IMR-90 (cell line): ENCODE measurements around the gene METRNL. TPM values are rescaled to one million over a fixed set of nuclear protein-coding genes. Genes with fewer than 3 reads are reported as not detected.
"Not testable (repeated sequence)": the region's sequence is repeated elsewhere in the genome, so short reads cannot be mapped to it uniquely, and the experiment has no call there.

Experiments used
- ATAC-seq: fragments of 200-7000 bp; cut with Tn5 transposase; 2 replicates; pipeline ENCODE4 v1.9.1; 2020; ENCODE audit warnings: low read depth, mild to moderate bottlenecking, moderate library complexity
- BruUV-seq: library from RNA; stranded (reverse); fragments of 400-500 nt; replicated peaks from 2 replicates; lab custom pipeline; 2021; lab: Mats Ljungman, UMichigan
- CTCF ChIA-PET: fragments of 300-600 bp; formaldehyde crosslinking; extraction: SDS; loops from one replicate; lab custom pipeline; 2021; ENCODE audit warnings: antibody characterized with exemption; lab: Yijun Ruan, JAX
- POLR2A ChIA-PET: fragments of 300-600 bp; sonication (Branson Sonifier 250); formaldehyde crosslinking; loops from one replicate; lab custom pipeline; 2022; ENCODE audit warnings: antibody characterized with exemption; ENCODE audit not compliant: unreplicated experiment; lab: Charles Lee
- DNase-seq: peaks from one replicate; pipeline ENCODE4 v3.0.0; 2013
- H2AFZ ChIP-seq: replicated peaks from 2 replicates; pipeline ENCODE3; 2013; ENCODE audit warnings: low read length, mild to moderate bottlenecking; ENCODE audit not compliant: poor library complexity
- H2AK5ac ChIP-seq: 2 replicates; pipeline ENCODE4 v1.6.1; 2013; ENCODE audit warnings: low read depth, low read length, inconsistent platforms
- H2AK9ac ChIP-seq: replicated peaks from 2 replicates; pipeline ENCODE3; 2013; ENCODE audit warnings: mild to moderate bottlenecking, low read depth, low read length, moderate library complexity; ENCODE audit not compliant: poor library complexity
- H2BK120ac ChIP-seq: 2 replicates; pipeline ENCODE4 v1.6.1; 2013; ENCODE audit warnings: low read depth, low read length, inconsistent platforms
- H2BK15ac ChIP-seq: 3 replicates; pipeline ENCODE4 v1.6.1; 2013; ENCODE audit warnings: low read depth, low read length, inconsistent platforms
- H2BK20ac ChIP-seq: 2 replicates; pipeline ENCODE4 v1.6.1; 2013; ENCODE audit warnings: low read depth, mild to moderate bottlenecking, inconsistent platforms, low read length, moderate library complexity
- H2BK5ac ChIP-seq: 2 replicates; pipeline ENCODE4 v1.6.1; 2013; ENCODE audit warnings: mild to moderate bottlenecking, low read depth, low read length, inconsistent platforms; ENCODE audit not compliant: poor library complexity, severe bottlenecking
- H3K14ac ChIP-seq: replicated peaks from 2 replicates; pipeline ENCODE4 v1.6.1; 2013; ENCODE audit warnings: low read depth, low read length, inconsistent platforms
- H3K18ac ChIP-seq: 2 replicates; pipeline ENCODE4 v1.6.1; 2013; ENCODE audit warnings: low read depth, low read length, control low read depth
- H3K23ac ChIP-seq: 2 replicates; pipeline ENCODE4 v1.6.1; 2013; ENCODE audit warnings: low read depth, low read length, inconsistent platforms
- H3K27ac ChIP-seq: 2 replicates; pipeline ENCODE4 v1.5.1; 2013; ENCODE audit warnings: mild to moderate bottlenecking, control low read depth, low read length; ENCODE audit not compliant: insufficient read depth
- H3K27me3 ChIP-seq: 2 replicates; pipeline ENCODE4 v1.6.1; 2013; ENCODE audit warnings: low read length; ENCODE audit not compliant: control insufficient read depth, insufficient read depth
- H3K36me3 ChIP-seq: 2 replicates; pipeline ENCODE4 v1.6.1; 2013; ENCODE audit warnings: low read length, mixed read lengths; ENCODE audit not compliant: control insufficient read depth, insufficient read depth
- H3K4ac ChIP-seq: 2 replicates; pipeline ENCODE4 v1.6.1; 2013; ENCODE audit warnings: low read depth, low read length, inconsistent platforms
- H3K4me1 ChIP-seq: 2 replicates; pipeline ENCODE4 v1.6.1; 2013; ENCODE audit warnings: low read length, mixed read lengths; ENCODE audit not compliant: control insufficient read depth, insufficient read depth
- H3K4me2 ChIP-seq: 2 replicates; pipeline ENCODE4 v1.6.1; 2013; ENCODE audit warnings: low read depth, mild to moderate bottlenecking, control low read depth, low read length, moderate library complexity
- H3K4me3 ChIP-seq: 2 replicates; pipeline ENCODE4 v1.5.1; 2013; ENCODE audit warnings: low read depth, mild to moderate bottlenecking, control low read depth, low read length, moderate library complexity; ENCODE audit not compliant: insufficient read depth
- H3K56ac ChIP-seq: 2 replicates; pipeline ENCODE4 v1.6.1; 2013; ENCODE audit warnings: low read length, inconsistent platforms; ENCODE audit not compliant: insufficient read depth; ENCODE audit errors: extremely low read depth
- H3K79me1 ChIP-seq, 2 experiments: 2 replicates each; pipeline ENCODE4 v1.6.1; 2013; ENCODE audit warnings: low read length in 2 of 2, inconsistent platforms in 1 of 2, low read depth in 1 of 2
- H3K9ac ChIP-seq: 2 replicates; pipeline ENCODE4 v1.6.1; 2013; ENCODE audit warnings: low read depth, low read length, control low read depth
- H3K9me1 ChIP-seq: 2 replicates; pipeline ENCODE4 v1.6.1; 2013; ENCODE audit warnings: low read length, inconsistent platforms; ENCODE audit not compliant: insufficient read depth
- H3K9me3 ChIP-seq: 2 replicates; pipeline ENCODE4 v1.6.1; 2013; ENCODE audit warnings: low read length; ENCODE audit not compliant: control insufficient read depth, insufficient read depth
- H4K20me1 ChIP-seq: 2 replicates; pipeline ENCODE4 v1.6.1; 2013; ENCODE audit warnings: low read length, inconsistent platforms; ENCODE audit not compliant: insufficient read depth
- H4K5ac ChIP-seq: 2 replicates; pipeline ENCODE4 v1.6.1; 2013; ENCODE audit warnings: mild to moderate bottlenecking, low read depth, low read length, control low read depth
- H4K8ac ChIP-seq, 2 experiments: 2 replicates each; pipeline ENCODE4 v1.6.1; 2013; ENCODE audit warnings: low read depth in 2 of 2, low read length in 2 of 2, control low read depth in 1 of 2, inconsistent platforms in 1 of 2
- H4K91ac ChIP-seq: 2 replicates; pipeline ENCODE4 v1.6.1; 2013; ENCODE audit warnings: low read depth, low read length, inconsistent platforms; ENCODE audit not compliant: insufficient read depth
- WGBS, 2 experiments: methylation state at CpG; one replicate each; pipeline versions ENCODE4 v1.1.5 to v1.1.7; 2013; ENCODE audit warnings: missing lambda C conversion rate in 2 of 2; ENCODE audit not compliant: insufficient read length in 1 of 2; ENCODE audit errors: extremely low coverage in 2 of 2; 5-methylcytosine and 5-hydroxymethylcytosine counted together
- dilution Hi-C: fragments of 300-500 bp; cut with HindIII; formaldehyde crosslinking; loops from one replicate; pipeline ENCODE4 v1.14.3; 2018; ENCODE audit warnings: low sequenced_read_pairs; ENCODE audit not compliant: unreplicated experiment
- in situ Hi-C: fragments of 300-500 bp; cut with MboI; formaldehyde crosslinking; loops from 3 replicates; pipeline ENCODE4 v1.14.3; 2019; ENCODE audit warnings: low sequenced_read_pairs, inconsistent platforms, mixed read lengths
- intact Hi-C: fragments of 100-400 bp; cut with micrococcal nuclease; formaldehyde crosslinking; loops from 2 replicates; pipeline ENCODE4 v1.10.0; 2022
- polyA plus RNA-seq, 3 experiments: library from polyadenylated mRNA; depleted of rRNA; stranded (reverse); fragments of >200 nt; gene quantifications; 2 replicates each; pipeline ENCODE4 v1.2.3, GENCODE V29; 2012; ENCODE audit warnings: low replicate concordance in 1 of 3
- total RNA-seq: library from RNA; depleted of rRNA; stranded (reverse); fragments of >200 nt; gene quantifications from 2 replicates; pipeline ENCODE4 v1.2.3, GENCODE V29; 2012

METRNL gene
- total and polyA plus RNA-seq, 2 of the 4 experiments (the other 2 are of a cell fraction) = 17.9 to 48.2 TPM

- H3K4ac ChIP-seq, intact Hi-C loops, BruUV-seq, H3K9me1 ChIP-seq, H2AFZ ChIP-seq, H3K56ac ChIP-seq, H2BK120ac ChIP-seq, H2BK5ac ChIP-seq, H3K79me1 ChIP-seq, H3K23ac ChIP-seq, H3K27ac ChIP-seq, CTCF ChIA-PET, in situ Hi-C loops, H2AK9ac ChIP-seq, H3K14ac ChIP-seq, H3K4me3 ChIP-seq, dilution Hi-C loops, H3K36me3 ChIP-seq, H4K5ac ChIP-seq, H4K91ac ChIP-seq, H3K27me3 ChIP-seq, H2AK5ac ChIP-seq, H3K4me1 ChIP-seq, H4K8ac ChIP-seq, H2BK20ac ChIP-seq, H3K9me3 ChIP-seq, H2BK15ac ChIP-seq, H3K9ac ChIP-seq, H4K20me1 ChIP-seq, H3K18ac ChIP-seq, DNase-seq, POLR2A ChIA-PET, H3K4me2 ChIP-seq, ATAC-seq: not testable (repeated sequence)
- 100% methylated on average over 1 of the region's 19 CpGs; no CpG with 5 or more reads in 1 of the 2 experiments for WGBS, 2 experiments
Measured at GRCh38 chr17:83066543-83066890, 12.9 kb upstream of the METRNL start.
